Nephron progenitor cell (in vitro differentiated cells): ENCODE results near the gene OAS3.

ENCODE experiments used
- DNase-seq: peaks from one replicate; pipeline ENCODE4 v3.0.0; 2021
- H3K27ac Mint-ChIP-seq: 2 replicates; pipeline ENCODE4 v1.8.0; 2021; ENCODE audit warnings: mild to moderate bottlenecking, moderate library complexity, mixed read lengths
- H3K27me3 Mint-ChIP-seq: 2 replicates; pipeline ENCODE4 v1.8.0; 2021; ENCODE audit warnings: mild to moderate bottlenecking, low read depth, mixed read lengths; ENCODE audit not compliant: poor library complexity
- H3K36me3 Mint-ChIP-seq: 2 replicates; pipeline ENCODE4 v1.8.0; 2021; ENCODE audit warnings: low read depth, mixed read lengths
- H3K4me1 Mint-ChIP-seq: 2 replicates; pipeline ENCODE4 v1.8.0; 2021; ENCODE audit warnings: mixed read lengths
- H3K4me3 Mint-ChIP-seq: 2 replicates; pipeline ENCODE4 v1.8.0; 2021; ENCODE audit warnings: mild to moderate bottlenecking, moderate library complexity, mixed read lengths
- H3K9me3 Mint-ChIP-seq: 2 replicates; pipeline ENCODE4 v1.8.0; 2021; ENCODE audit warnings: mild to moderate bottlenecking, moderate library complexity, mixed read lengths
- TF ChIP-seq, protein P1 (sequence below): fragments of 200-600 bp; sonication (generic); IDR thresholded peaks from 2 replicates; pipeline ENCODE4 v1.5.0; 2021; ENCODE audit warnings: antibody characterized with exemption

OAS3 gene

DNA sequence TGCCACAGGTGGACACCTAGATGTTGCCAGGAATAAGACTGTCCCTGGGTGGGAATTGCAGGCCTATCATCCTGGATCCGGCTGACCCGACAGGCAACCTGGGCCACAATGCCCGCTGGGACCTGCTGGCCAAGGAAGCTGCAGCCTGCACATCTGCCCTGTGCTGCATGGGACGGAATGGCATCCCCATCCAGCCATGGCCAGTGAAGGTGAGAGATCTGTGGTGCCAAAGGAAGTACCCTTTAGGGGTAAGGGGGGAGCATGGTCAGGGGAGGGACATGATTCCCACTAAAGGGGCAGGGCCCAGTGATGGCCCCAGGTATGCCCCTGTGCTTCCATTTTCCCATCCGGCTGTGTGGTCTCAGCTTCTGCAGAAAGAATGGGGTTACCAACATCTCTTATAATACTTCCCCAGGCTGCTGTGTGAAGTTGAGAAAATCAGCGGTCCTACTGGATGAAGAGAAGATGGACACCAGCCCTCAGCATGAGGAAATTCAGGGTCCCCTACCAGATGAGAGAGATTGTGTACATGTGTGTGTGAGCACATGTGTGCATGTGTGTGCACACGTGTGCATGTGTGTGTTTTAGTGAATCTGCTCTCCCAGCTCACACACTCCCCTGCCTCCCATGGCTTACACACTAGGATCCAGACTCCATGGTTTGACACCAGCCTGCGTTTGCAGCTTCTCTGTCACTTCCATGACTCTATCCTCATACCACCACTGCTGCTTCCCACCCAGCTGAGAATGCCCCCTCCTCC is 31.5 kb downstream of the OAS3 start:
- Mint-ChIP-seq H3K4me1 (no peaks in the 10 kb centered on the region), H3K36me3 (no peaks in the 10 kb centered on the region), H3K27me3 (peaks cover 24% of the 10 kb centered on the region), H3K9me3 (no peaks in the 10 kb centered on the region), H3K4me3 (no peak overlapping the region), H3K27ac (no peak overlapping the region)
- TF ChIP-seq, protein P1, sequence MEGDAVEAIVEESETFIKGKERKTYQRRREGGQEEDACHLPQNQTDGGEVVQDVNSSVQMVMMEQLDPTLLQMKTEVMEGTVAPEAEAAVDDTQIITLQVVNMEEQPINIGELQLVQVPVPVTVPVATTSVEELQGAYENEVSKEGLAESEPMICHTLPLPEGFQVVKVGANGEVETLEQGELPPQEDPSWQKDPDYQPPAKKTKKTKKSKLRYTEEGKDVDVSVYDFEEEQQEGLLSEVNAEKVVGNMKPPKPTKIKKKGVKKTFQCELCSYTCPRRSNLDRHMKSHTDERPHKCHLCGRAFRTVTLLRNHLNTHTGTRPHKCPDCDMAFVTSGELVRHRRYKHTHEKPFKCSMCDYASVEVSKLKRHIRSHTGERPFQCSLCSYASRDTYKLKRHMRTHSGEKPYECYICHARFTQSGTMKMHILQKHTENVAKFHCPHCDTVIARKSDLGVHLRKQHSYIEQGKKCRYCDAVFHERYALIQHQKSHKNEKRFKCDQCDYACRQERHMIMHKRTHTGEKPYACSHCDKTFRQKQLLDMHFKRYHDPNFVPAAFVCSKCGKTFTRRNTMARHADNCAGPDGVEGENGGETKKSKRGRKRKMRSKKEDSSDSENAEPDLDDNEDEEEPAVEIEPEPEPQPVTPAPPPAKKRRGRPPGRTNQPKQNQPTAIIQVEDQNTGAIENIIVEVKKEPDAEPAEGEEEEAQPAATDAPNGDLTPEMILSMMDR, result no peak
- DNase-seq, result no peak

DNA sequence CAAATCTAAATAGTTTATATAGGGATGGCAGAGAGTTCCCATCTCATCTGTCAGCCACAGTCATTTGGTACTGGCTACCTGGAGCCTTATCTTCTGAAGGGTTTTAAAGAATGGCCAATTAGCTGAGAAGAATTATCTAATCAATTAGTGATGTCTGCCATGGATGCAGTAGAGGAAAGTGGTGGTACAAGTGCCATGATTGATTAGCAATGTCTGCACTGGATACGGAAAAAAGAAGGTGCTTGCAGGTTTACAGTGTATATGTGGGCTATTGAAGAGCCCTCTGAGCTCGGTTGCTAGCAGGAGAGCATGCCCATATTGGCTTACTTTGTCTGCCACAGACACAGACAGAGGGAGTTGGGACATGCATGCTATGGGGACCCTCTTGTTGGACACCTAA is 32.1 kb downstream of the OAS3 start:
- no peak for DNase-seq
- TF ChIP-seq, protein P1, result no peak
- Mint-ChIP-seq H3K9me3 (no peaks in the 10 kb centered on the region), H3K36me3 (no peaks in the 10 kb centered on the region), H3K27me3 (peaks cover 23% of the 10 kb centered on the region), H3K27ac (no peak overlapping the region), H3K4me1 (no peaks in the 10 kb centered on the region), H3K4me3 (no peak overlapping the region)

DNA sequence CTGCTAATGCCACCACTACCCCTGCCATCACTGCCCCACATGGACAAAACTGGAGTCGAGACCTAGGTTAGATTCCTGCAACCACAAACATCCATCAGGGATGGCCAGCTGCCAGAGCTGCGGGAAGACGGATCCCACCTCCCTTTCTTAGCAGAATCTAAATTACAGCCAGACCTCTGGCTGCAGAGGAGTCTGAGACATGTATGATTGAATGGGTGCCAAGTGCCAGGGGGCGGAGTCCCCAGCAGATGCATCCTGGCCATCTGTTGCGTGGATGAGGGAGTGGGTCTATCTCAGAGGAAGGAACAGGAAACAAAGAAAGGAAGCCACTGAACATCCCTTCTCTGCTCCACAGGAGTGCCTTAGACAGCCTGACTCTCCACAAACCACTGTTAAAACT is 33.0 kb downstream of the OAS3 start:
- DNase-seq, result no peak
- no peak overlapping the region for H3K4me3 Mint-ChIP-seq
- no peaks in the 10 kb centered on the region for H3K9me3 Mint-ChIP-seq
- TF ChIP-seq, protein P1, result no peak
- no peaks in the 10 kb centered on the region for H3K4me1 Mint-ChIP-seq
- no peaks in the 10 kb centered on the region for H3K36me3 Mint-ChIP-seq
- H3K27me3 Mint-ChIP-seq, result peaks cover 23% of the 10 kb centered on the region
- no peak overlapping the region for H3K27ac Mint-ChIP-seq

DNA sequence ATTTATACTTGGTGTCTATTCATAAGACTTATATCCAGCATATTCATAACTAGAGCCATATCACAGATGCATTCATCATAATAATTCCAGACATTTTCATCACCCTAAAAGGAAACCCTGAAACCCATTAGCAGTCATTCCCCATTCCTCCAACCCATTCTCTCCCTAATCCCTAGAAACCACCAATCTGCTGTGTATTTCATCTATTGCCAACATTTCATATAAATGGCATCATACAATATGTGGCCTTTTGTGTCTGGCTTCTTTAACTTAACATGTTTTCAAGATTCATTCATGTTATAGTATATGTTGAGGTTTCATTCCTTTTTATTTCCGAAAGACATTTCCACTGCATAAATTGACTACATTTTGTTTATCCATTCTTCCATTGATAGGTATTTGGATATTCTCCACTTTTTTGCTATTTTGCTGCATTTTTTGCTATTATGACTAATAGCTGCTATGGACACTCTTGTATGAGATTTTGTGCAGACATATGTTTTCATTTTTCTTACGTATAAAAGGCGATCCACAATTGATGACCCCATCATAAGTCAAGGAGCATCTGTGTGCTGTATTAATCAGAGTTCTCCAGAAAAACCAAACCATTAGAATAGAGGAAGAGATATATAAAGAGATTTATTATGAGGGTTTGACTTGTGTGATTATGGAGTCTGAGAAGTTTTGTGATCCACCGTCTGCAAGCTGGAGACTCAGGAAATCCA is 34.9 kb downstream of the OAS3 start:
- H3K4me3 Mint-ChIP-seq, result no peak overlapping the region
- no peaks in the 10 kb centered on the region for H3K9me3 Mint-ChIP-seq
- TF ChIP-seq, protein P1, result no peak
- no peaks in the 10 kb centered on the region for H3K4me1 Mint-ChIP-seq
- H3K36me3 Mint-ChIP-seq, result no peaks in the 10 kb centered on the region
- H3K27ac Mint-ChIP-seq, result no peak overlapping the region
- no peak for DNase-seq
- peaks cover 17% of the 10 kb centered on the region for H3K27me3 Mint-ChIP-seq

GRCh38 chr12:112973818-112974231 is 35.6 kb downstream of the OAS3 start:
- no peak for DNase-seq

More at GRCh38 chr12:112973818-112974231, 35.6 kb downstream of the OAS3 start:
- Mint-ChIP-seq H3K27me3 (peaks cover 15% of the 10 kb centered on the region), H3K36me3 (no peaks in the 10 kb centered on the region), H3K4me3 (no peak overlapping the region), H3K27ac (no peak overlapping the region), H3K4me1 (no peaks in the 10 kb centered on the region), H3K9me3 (no peaks in the 10 kb centered on the region)
- TF ChIP-seq, protein P1, result no peak
